ENCODE data around the gene RSU1.

DNA sequence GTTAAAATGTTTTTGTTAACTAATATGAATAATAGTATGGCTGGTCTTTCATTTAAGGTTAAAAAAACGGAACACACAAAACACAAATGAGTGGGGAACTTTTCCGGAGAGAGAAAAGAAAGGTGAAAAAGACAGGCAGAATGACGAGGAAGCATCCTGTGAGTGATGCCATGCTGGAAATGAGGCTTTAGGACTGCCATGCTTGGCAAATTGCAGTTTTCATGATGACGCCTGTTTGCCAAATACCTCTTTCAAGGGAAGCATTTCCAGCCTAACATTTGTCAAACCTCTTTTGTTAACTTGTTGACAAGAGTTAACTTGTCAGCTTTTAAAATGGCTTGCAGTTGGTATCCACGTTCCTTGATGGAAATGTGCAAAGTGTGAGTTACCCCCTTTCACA is 127.5 kb downstream of the RSU1 start:
- TF ChIP-seq YY1 (IDR thresholded peaks at IDR 0.05; ENCODE audit: low read depth, low read length) (no peak), POLR2A (IDR thresholded peaks at IDR 0.05; ENCODE audit: low read depth, low read length) (no peak), NFYB (IDR thresholded peaks at IDR 0.05; ENCODE audit: insufficient read depth, low read depth, low read length) (no peak), BRCA1 (IDR thresholded peaks at IDR 0.05; ENCODE audit: low read depth, low read length) (no peak), BCL11A (IDR thresholded peaks at IDR 0.05; ENCODE audit: low read depth, low read length) (no peak)
